Stimulated activated CD8-positive, alpha-beta memory T cell treated with anti-CD3 and anti-CD28 coated beads, Interleukin-4, amount 100 ng/mL, for 4 hours (primary cell): Measurements from ENCODE around the gene CYB561.

Experiments used
- DNase-seq, 2 donors: peaks; one replicate each; pipeline ENCODE4 v3.0.0-alpha.2; 2020; ENCODE audit warnings: low read depth in 2 of 2, low spot score in 1 of 2

CYB561 gene

GRCh38 chr17:63414222-63414621 is 31.9 kb downstream of the CYB561 start:
- no peak for DNase-seq

- no peak for DNase-seq
Observed at GRCh38 chr17:63413128-63413527, 33.0 kb downstream of the CYB561 start.

GRCh38 chr17:63412234-63412633 is 33.9 kb downstream of the CYB561 start:
- no peak for DNase-seq

GRCh38 chr17:63407741-63408330 is 38.3 kb downstream of the CYB561 start:
- no peak for DNase-seq

GRCh38 chr17:63406689-63407330 is 39.3 kb downstream of the CYB561 start:
- DNase-seq = peak; percentile 27 to 33

- no peak for DNase-seq
Observed at GRCh38 chr17:63405741-63406261, 40.3 kb downstream of the CYB561 start.

- DNase-seq = no peak
Observed at GRCh38 chr17:63405020-63405419, 41.1 kb downstream of the CYB561 start.

- no peak for DNase-seq
Observed at GRCh38 chr17:63402431-63403212, 43.5 kb downstream of the CYB561 start.

- no peak for DNase-seq
Observed at GRCh38 chr17:63399856-63400255, 46.2 kb downstream of the CYB561 start.

GRCh38 chr17:63399316-63399715 is 46.8 kb downstream of the CYB561 start:
- no peak for DNase-seq

GRCh38 chr17:63398680-63399079 is 47.4 kb downstream of the CYB561 start:
- DNase-seq = no peak

GRCh38 chr17:63395075-63395805 is 50.9 kb downstream of the CYB561 start:
- DNase-seq = no peak

- DNase-seq = no peak
Observed at GRCh38 chr17:63390090-63390489, 56.0 kb downstream of the CYB561 start.

- DNase-seq = no peak
Observed at GRCh38 chr17:63387656-63388340, 58.3 kb downstream of the CYB561 start.

- DNase-seq = no peak
Observed at GRCh38 chr17:63382826-63383225, 63.3 kb downstream of the CYB561 start.
